HT1080 (cell line): Measurements from ENCODE around the gene SLC35F1. TPM values are rescaled to one million over a fixed set of nuclear protein-coding genes. Genes with fewer than 3 reads are reported as not detected.
A peak's percentile ranks its signal among the peaks of the same experiment; 100 is the strongest.

ENCODE experiments used
- DNase-seq: peaks from one replicate; pipeline ENCODE4 v3.0.0-alpha.2; 2015; ENCODE audit warnings: low read depth
- total RNA-seq: library from RNA; depleted of rRNA; stranded (reverse); fragments of >200 nt; shearing (Covaris generic); gene quantifications from 2 replicates; pipeline ENCODE4 v1.2.3, GENCODE V29; 2014

SLC35F1 gene
- total RNA-seq, 1 experiment from 2014 or later = 0.05 TPM

DNA sequence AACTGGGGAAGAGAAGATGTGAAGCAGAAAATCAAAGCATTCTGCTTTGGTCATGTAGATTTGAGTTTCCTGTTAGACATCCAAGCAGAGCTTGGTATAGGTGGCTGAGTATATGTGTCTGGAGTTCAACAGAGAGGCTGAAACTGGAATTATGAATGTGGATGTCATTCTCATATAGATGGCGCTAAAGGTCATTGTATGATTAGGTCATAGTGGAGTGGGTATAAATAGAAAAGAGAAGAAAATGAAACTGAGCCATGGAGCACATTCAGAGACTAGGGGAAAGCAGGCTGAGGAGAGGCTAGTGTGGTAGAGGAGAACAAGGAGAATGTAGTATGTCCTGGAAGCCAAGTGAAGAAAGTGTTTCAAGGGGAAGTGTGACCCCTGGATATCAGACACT, 345.4 kb downstream of the SLC35F1 start:
- peak; percentile 27 for DNase-seq

DNA sequence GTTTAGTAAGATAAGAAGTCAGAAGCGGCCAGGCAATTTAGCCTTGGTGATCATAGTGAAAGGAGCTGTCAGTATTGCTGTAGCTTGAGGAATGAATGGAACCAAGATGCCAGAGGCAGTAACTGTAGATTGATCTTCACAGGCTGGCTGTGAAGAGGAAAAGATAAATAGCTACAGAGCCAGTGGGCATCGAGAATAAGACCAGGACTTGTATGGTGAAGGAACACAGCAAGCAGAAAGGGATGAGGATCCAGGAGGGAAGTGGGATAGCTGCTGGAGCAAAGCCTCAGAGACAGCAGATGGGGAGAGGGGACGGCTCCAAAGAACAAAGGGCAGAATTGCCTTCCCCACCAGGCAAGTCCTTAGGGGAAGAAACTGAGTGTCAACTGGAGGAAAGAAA, 346.7 kb downstream of the SLC35F1 start:
- no peak for DNase-seq

DNA sequence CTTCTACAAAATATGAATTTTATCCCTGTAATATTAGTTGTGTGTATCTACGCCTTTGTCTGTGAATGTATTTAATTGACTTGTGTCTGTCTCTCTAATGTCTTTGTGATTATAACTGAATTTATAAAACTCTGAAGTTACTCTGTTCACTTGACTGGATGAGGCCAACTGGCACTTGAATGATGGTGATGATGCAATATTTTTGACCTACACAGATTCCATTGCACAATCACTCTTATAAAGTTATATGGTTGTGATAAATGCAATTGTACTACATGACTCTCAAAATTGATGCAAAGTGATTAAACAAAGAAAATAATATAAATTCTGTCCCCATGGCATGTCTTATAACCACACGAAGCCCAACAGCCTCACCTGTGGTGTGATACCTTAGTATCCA, 353.8 kb downstream of the SLC35F1 start:
- DNase-seq = no peak

DNA sequence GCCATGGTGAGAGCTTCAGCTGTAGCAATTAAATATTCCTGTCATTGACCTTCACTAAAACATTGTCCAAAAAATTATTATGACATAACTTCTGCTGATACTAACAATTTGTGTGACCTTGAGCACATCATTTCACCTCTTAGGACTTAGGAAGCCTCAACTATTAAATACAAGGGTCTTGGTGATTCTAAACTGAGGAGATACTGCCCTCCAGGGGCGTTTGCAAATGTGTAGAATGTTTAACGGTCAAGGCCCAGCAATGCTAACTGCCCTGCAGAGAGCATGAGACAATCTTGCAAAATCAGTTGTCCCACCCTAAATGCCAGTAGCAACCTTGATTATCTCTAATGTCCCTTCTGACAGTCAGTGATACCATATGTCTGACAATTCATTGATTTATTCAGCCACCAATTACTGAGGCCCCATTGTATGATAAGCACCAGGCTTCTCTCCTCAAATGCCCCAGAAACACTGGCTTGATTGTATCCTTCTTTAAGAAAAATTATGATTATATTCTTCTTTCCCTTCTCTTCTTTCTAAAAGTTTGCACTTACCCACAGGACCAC, 356.9 kb downstream of the SLC35F1 start:
- peak; percentile 21 for DNase-seq

DNA sequence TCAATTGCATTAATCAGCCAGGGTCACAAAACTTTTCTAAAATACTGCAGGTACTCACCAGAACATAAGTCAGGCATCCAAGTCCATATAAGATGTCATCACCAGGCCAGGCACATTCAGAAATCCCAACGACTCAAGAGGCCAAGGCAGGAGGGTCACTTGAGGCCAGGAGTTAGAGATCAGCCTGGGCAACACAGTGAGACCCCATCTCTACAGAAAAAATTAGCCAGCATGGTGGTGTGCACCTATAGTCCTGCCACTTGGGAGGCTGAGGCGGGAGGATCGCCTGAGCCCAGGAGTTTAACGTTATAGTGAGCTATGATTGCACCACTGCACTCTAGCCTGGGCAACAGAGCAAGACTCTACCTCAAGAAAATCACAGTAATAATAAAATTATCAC, 362.6 kb downstream of the SLC35F1 start:
- DNase-seq = no peak

DNA sequence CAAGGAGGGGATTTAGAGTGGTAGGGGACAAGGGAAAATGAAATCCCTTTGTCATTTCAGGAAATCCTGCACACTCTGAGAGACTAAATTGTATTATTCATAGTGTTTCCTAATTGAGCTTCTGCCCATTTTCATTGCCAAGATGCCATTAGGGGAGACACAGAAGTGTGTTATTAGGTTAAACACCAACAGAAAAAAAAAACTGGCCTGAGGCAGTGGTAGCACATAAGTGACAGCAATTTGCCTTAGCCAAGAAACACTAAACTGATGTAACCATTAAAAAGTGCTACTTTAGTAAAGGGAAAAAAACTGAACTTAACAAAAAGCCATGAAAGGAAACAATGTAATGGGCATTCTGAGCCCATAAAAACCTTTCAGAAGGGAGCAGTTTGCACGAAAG, 370.6 kb downstream of the SLC35F1 start:
- DNase-seq = no peak

DNA sequence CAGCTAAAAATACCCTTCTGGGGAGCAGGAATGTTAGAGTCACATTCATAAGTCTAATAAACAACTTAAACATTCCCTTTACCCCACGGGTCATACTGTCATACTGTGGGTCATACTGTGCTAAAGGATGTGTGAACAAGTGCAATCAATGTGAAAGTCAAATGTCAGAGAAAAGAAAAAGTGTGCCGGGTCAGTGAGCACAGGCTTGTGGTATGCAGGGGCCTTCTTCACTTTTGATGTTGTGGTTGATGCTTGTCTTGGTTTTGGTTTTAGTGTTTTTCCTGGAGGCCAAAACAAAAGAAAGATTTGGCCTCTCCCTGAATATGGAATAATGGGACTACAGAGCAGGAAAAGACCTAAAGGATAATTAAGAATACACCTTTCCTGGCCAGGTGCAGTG, 373.1 kb downstream of the SLC35F1 start:
- peak; percentile 24 for DNase-seq

DNA sequence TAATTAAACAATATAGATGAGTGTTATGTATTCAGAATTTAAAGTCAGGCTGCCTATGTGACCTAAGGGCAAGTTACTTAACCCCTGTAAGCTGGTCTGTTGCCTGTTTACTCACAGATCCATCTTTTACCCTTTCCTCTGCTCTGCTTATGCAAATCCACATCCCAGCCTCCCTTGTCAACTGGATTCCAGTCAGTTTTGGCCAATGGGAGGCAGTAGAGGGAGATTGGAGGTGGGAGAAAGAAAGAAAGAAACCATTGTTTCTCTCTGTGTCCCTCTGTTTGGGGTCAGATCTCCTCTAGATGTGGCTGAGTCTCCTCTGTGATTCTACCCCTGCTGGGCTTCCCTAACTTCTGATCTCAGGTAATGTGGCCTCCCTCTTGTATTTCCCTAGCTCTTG, 374.2 kb downstream of the SLC35F1 start:
- peak; percentile 22 for DNase-seq

DNA sequence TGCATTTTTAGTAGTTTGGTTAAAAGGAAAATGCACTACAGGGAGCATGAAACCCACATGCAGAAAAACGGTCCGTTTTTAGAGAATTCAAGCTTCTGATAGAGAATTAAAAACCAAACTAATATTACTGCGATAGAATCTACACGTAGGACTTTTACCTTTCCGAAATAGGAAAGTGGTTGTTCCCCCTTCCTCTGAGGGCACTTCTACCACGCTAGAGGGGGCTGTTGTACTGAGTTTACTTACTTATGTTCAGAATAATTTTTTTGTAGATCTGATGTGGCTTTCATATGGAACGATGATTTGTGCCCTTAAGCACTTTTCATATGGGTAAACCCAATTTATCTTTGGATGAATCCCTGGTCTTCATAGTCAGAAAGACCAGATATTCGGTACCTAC, 376.7 kb downstream of the SLC35F1 start:
- DNase-seq = peak; percentile 61

DNA sequence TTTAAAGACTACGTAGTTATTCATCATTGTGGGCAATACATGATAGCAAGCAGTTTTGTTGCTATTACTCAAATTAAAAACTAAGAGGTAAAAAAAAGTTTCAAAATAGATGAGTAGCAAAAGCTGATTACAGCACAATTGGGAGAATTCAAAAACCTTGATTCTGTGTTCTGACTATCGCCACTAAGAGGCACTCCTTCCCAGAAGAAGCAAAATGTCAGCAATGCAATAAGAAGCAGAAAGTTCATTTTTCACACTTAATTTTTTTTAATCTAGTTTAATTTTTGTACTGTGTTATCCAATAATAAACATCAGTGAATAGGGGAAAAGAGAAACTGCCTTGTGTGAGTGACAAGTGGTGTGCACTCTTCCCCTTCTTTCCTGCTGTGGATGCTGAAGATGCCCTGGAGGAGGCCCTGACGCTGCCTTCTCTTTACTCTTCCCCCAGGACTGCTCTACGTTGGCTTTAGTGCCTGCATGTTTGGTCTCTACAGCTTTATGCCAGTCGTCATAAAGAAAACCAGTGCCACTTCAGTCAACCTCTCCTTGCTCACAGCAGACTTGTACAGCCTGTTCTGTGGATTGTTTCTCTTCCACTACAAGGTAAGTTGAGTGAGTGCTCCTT, 377.8 kb downstream of the SLC35F1 start:
- no peak for DNase-seq

DNA sequence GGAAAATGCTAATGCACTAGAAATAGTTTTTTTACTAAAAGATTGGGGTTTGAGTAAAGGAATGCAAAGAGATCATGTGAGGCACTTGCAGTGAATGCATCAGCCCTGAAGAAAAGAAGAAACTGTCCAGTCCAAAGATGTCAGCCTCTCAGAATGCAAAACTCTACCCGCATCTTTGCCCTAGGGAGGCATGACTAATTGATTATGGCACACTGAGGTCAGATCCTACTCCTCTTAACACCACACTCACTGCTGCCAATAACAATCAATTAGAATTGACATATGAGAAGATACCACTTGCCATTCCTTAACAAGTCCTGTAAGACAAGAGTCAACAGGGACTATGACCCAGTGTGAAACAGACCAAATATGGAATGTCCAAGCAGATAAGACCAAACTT, 378.7 kb downstream of the SLC35F1 start:
- DNase-seq = no peak

DNA sequence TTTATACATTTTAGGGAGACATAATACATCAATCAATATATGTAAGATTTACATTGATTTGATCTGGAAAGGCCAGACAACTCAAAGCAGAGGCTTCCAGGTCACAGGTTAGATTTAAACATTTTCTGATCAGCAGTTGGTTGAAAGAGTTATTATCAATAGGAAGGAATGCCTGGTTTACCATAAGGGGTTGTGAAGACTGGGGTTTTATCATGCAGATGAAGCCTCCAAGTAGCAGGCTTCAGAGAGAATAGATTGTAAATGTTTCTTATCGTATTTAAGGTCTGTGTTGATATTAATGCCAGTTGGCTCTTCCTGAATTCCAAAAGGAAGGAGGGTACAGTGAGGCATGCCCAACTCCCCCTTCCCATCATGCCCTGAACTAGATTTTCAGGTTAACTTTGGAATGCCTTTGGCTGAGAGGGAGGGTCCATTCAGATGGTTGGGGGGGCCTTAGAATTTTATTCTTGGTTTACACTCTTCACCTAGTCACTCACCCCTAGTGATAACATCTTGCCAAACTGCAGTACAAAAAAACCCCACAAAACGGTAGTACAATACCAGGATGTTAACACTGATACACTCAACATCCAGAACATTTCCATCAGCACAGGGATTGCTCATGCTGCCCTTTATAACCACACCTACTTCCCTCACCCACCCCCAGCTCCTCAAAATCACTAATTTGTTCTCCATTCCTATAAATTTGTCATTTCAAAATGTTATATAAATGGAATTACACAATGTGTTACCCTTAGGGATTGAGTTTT, 381.5 kb downstream of the SLC35F1 start:
- DNase-seq = peak; percentile 52

DNA sequence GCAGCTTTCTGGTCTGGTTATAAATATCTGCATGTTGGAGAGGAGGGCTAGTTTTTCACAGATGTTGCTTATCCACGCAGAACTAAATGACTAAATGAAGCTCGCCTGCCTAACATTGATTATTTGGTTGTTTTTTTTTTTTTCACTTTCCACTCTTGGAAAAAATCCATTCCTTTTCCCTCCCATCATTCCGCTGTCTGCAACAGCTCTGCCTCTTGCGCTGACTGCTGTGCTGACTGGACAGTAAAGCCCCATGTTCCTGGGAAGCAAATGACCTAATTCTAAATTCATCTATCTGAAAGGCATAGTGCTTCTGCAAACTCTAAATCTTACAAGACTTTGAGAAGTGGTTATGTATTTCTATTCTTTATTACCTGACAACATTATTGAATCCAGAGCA, 385.5 kb downstream of the SLC35F1 start:
- DNase-seq = no peak

DNA sequence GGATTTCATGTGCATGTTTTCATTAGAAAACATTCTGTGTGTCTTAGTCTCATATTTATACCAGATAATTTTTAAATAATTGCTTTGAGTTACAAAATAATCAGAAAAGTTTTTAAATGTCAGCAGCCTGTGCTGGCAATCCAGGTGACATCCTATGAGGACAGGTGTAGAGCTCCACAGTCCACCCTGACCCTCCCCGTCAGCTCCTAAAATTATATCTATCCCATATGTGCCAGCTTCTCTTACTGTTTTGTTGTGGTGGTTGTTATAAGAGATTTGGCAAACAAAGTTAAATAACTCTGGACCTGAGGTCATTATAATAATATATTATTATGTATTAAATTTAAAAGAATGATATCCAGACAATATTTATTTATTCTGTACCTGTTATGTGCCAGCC, 387.8 kb downstream of the SLC35F1 start:
- no peak for DNase-seq

DNA sequence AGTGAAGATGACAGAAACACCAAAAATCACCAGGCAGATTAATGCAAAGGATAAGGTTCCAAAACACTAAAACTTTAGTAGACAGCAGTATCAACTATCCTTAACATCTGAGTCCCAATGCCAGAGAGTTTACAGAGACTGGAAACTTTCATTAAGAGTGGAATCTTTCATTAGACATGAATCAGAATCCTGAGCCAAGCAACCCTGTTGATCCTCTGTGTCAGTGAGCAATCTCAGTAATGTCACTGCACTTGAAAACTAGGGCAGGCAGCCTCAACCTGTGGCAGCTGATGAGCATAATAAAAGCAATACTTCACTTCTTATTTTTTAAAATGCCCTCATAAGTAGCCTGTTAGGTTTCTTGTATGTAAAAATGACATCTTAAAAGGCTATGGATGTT, 388.3 kb downstream of the SLC35F1 start:
- no peak for DNase-seq

DNA sequence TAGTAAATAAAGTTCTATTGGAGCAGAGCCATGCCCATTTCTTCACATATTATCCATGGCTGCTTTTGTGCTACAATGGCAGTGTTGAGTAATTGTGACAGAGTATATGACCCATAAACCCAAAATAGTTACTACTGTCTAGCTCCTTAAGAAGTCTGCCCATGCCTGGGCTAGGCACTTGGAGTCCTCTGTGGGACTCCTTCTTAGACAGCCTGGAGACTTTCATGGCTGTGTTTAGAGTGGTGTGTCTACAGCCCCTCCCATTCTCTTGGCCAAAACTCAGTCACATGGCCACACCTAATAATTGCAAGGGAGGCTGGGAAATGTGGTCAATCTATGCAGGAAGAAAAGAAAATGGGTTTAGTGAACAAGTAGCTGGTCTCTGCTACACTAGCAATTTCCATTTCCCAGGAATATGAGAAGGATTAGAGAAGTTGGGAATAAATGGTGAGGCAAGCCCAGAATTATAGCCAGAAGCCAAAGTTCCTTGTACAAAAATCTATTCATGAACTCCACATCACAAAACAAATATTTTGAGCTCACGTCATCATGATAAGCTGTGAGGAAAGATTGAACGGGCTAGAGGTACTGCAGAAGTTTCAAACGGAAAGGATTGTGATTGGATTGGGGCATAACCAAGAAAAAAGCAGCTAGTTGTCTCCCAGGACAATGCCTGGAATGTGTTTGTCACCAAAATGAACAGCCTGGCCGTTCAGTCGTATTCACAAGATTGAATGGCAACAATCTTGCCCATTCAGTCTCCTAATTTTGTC, 389.3 kb downstream of the SLC35F1 start:
- DNase-seq = no peak

DNA sequence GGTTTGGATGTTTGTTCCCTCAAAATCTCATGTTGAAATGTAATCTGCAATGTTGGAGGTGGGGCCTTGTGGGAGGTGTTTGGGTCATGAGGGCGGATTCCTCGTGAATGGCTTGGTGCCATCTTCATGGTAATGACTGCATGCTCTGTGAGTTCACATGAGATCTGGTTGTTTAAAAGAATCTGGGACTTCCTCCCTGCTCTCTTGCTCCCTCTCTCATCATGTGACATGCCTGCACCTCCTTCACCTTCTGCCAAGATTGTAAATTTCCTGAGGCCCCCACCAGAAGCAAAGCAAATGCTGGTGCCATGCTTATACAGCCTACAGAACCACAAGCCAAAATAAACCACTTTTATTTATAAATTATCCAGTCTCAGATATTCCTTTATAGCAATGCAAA, 390.8 kb downstream of the SLC35F1 start:
- peak; percentile 23 for DNase-seq

DNA sequence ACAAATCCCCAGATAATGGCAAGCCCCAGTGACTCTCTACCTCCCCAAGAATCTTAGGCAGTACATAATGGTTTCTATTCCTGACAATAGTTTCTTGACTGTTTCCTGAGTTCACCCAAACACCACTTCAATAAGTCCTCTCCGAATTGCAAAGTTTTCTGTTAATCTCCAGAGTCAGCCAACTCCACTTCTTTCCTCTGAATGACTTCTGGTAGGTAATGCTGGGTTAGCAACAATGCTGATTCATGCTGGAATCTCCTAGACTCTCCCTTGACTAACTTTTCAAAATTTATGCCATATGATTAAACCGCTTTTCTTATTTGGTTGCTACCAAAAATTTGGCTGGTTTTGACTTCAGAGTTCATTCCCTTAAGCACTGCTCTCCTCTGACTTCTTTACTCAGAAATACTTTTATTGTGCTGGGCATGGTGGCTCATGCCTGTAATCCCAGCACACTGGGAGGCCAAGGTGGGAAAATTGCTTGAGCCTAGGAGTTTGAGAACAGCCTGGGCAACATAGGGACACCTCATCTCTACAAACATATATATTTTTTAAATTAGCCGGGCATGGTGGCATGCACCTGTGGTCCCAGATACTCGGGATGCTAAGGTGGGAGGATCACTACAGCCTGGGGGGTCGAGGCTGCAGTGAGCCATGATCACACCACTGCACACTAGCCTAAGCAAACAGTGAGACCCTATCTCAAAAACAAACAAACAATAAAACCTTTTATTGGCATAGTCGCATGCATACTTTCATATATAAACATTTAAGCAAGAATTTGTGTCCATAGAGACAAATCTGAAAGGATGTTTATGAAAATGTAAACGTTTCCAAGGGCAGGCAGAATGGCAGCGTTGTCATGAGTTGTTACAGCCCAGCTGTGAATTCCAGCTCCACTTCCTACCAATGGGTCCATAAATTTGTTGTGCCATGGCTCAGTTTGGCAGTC, 391.7 kb downstream of the SLC35F1 start:
- no peak for DNase-seq

DNA sequence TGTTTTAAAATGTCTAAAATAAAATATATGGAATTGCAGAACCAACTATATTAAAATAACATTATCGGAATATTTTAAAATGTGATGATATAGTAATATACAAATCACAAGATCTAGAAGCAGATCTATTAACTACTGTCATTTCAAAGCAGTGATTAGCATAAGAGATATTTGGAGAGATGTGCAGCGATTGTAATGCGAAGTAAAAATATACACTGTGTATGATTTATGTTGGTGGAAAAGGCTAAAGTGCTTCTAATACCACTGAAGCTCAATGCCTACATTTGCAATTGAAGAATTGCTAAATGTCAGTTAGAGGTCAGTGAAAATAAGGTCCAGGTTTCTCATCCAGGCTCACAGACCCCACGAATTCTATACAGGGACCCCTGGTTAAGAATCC, 392.4 kb downstream of the SLC35F1 start:
- no peak for DNase-seq

DNA sequence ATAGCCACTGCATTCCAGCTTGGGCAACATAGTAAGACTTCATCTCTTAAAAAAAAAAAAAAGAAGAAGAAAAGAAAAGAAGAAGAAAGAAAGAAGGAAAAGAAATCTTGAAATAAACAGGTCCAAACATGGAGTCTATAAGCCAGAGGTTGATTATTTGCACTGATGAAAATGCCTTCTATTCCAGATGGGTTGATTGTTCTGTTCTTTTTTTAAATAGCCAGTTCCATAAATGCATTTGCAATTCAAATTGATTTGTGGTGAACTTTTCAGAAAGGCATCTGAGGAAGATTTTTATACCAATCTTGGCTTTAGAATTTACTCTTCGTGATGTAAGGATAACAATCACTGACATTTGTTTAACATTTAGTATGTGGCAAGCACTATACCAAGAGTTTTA, 397.3 kb downstream of the SLC35F1 start:
- no peak for DNase-seq

DNA sequence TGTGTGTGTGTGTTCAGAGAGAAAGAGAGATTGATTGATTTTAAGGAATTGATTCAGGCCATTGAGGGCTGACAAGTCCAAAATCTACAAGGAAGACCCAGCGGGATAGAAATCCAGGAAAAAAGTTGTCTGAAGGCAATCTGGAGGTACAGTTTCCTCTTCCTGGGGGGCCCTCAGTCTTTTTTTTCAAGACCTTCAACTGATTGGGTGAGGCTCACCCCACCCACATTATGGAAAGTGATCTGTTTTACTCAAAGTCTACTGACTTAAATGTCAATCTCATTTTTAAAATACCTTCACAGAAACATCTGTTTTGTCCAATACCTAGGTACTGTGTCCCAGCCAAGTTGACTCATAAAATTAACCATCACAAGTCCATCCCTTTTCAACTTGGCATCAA, 398.0 kb downstream of the SLC35F1 start:
- DNase-seq = no peak
